Stimulated activated naive CD8-positive, alpha-beta T cell treated with anti-CD3 and anti-CD28 coated beads, Interleukin-15, amount 100 ng/mL, for 72 hours (primary cell): ENCODE measurements around the gene DSE.
A peak's percentile ranks its signal among the peaks of the same experiment; 100 is the strongest.

Source experiments
- ATAC-seq: fragments of 150-1000 bp; cut with Tn5 transposase; 2 replicates; pipeline ENCODE4 v1.10.0; 2021; ENCODE audit warnings: mild to moderate bottlenecking, moderate library complexity
- DNase-seq, 2 donors: peaks; one replicate each; pipeline ENCODE4 v3.0.0; 2021 to 2022
- H3K27ac Mint-ChIP-seq, 2 donors: one replicate each; pipeline ENCODE4 v1.8.0; 2022; ENCODE audit warnings: mild to moderate bottlenecking in 2 of 2, mixed read lengths in 2 of 2, moderate library complexity in 2 of 2
- H3K27me3 Mint-ChIP-seq: one replicate; pipeline ENCODE4 v1.8.0; 2022; ENCODE audit warnings: mixed read lengths
- H3K4me1 Mint-ChIP-seq: one replicate; pipeline ENCODE4 v1.8.0; 2022; ENCODE audit warnings: mild to moderate bottlenecking, mixed read lengths
- H3K4me3 Mint-ChIP-seq, 2 donors: one replicate each; pipeline ENCODE4 v1.8.0; 2022; ENCODE audit warnings: mild to moderate bottlenecking in 2 of 2, mixed read lengths in 2 of 2, moderate library complexity in 1 of 2
- H3K9me3 Mint-ChIP-seq, 2 donors: one replicate each; pipeline ENCODE4 v1.8.0; 2022; ENCODE audit warnings: mixed read lengths in 2 of 2

Gene DSE

DNA sequence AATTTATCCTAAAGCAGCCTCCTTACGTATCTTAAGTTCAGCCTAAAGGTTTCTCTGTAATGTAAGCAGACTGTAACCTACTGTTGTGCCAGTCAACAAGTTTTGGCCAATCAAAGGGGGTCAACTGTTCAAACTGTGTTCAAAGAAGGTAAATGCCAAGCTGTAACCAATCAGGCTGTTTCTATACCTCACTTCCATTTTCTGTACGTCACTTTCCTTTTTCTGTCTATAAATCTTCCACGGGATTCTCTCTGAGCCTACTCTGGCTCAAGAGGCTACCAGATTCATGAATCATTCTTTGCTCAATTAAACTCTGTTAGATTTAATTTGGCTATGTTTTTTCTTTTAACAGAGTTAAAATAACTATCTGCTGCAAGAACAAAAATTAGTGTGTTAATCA is 85.4 kb downstream of the DSE start:
- ATAC-seq = no peak
- Mint-ChIP-seq H3K9me3 (no peaks in the 10 kb centered on the region), H3K4me1 (peaks cover 18% of the 10 kb centered on the region), H3K27me3 (peaks cover 26% of the 10 kb centered on the region), H3K4me3 (no peak overlapping the region), H3K27ac (no peak overlapping the region)
- no peak for DNase-seq

DNA sequence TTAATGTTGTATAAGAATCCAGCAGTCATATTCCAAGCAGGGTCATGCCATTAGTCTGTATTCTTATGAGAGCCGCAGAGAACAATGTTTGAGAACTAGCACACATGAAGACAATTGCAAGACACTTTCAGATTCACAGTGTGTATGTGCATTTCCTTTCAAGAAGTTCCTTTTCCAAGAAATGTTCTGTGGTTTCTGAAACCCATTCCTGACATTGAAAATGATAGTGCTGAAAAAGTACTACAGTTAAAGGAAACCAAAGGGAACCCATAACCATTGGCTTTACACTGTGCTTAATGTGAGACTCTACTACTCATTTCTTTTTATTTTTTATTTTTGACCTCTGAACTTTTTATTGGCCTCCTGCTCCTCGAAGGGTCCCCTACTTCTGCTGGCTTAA is 86.2 kb downstream of the DSE start:
- Mint-ChIP-seq H3K4me1 (peaks cover 19% of the 10 kb centered on the region), H3K9me3 (no peaks in the 10 kb centered on the region), H3K27me3 (peaks cover 32% of the 10 kb centered on the region), H3K27ac (no peak overlapping the region), H3K4me3 (no peak overlapping the region)
- ATAC-seq (no peak), DNase-seq (no peak)

DNA sequence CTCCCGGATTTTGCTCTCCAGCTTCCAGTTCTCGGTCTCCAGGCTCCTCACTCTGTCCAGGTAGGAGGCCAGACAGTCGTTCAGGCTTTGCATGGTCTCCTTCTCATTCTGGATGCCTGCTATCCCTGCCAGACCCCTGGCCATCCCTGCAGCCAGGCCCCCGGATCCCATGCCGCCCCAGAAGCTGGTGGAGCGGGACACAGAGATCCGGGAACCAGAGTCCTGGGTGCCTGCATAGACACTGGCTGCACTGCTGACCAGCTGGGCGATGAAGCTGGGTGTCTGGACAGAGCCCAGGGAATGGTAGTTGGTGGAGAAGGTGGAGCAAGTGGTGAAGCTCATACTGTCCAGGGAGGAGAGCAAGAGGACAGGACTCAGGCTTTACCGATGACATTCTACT is 87.5 kb downstream of the DSE start:
- H3K27me3 Mint-ChIP-seq = peaks cover 29% of the 10 kb centered on the region
- H3K9me3 Mint-ChIP-seq = no peaks in the 10 kb centered on the region
- ATAC-seq (no peak), DNase-seq (no peak)
- H3K27ac Mint-ChIP-seq = no peak overlapping the region
- H3K4me1 Mint-ChIP-seq = peaks cover 19% of the 10 kb centered on the region
- H3K4me3 Mint-ChIP-seq = no peak overlapping the region

DNA sequence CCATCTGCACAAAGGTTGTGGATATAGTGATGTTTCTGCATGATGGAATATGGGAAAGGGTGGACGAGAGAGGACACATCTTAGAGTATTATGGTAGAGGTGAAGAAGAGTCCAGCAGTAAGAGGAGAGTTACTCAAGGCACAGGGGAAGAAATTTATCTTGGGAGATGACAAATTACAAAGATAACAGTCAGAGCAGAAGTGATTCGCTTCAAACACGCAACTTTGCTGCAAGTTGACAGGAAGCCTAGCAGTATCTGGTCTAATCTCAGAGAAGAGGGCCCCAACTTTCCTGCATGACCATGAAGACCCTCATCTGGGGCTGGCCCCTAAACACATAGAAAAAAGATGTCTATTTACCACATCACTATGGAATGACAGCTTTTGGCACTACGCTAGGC is 89.2 kb downstream of the DSE start:
- H3K9me3 Mint-ChIP-seq = no peaks in the 10 kb centered on the region
- H3K4me3 Mint-ChIP-seq = no peak overlapping the region
- H3K4me1 Mint-ChIP-seq = peaks cover 19% of the 10 kb centered on the region
- peaks cover 31% of the 10 kb centered on the region for H3K27me3 Mint-ChIP-seq
- ATAC-seq (no peak), DNase-seq (no peak)
- no peak overlapping the region for H3K27ac Mint-ChIP-seq

DNA sequence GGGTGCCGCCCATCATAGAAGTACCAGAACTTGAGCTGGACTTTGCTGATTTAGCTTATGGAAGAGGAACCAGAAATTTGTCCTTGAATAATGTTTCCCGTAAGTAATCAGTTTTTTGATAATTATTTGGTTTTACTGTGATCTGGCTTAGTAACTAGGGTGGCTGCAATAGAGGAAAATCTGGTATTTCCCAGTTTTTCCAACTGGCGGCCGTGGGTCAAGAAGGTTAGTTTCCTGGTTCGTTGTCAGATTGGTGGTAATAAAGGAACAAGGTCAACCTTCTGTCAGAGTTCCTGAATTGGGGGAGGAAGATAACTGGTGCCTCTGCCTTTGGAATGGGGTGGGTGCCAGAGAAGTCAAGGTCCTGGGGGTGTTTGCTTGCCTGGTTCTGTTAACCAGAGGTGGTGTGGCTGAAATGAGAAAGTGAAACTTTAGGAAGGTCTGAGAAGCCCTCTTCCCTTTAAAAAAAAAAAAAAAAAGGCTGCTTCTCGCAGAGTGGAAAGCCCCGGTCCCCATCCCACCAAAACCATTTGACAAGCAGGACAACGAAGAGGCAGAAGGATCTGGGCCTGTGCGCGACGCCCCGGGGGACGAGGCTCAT is 90.7 kb downstream of the DSE start, which contains the start of gene CALHM6:
CALHM6 (plus strand) TSS at position 45 of the 601 bp plus-strand sequence; CDS start at position 600, 555 bp downstream.
- Mint-ChIP-seq H3K27me3 (peaks cover 31% of the 10 kb centered on the region), H3K9me3 (no peaks in the 10 kb centered on the region), H3K4me1 (peaks cover 19% of the 10 kb centered on the region), H3K27ac (peak within 1 kb of the TSS; percentile 64 to 84), H3K4me3 (peak within 1 kb of the TSS; percentile 76 to 78)
- ATAC-seq (peak; percentile 2), DNase-seq (no peak)

DNA sequence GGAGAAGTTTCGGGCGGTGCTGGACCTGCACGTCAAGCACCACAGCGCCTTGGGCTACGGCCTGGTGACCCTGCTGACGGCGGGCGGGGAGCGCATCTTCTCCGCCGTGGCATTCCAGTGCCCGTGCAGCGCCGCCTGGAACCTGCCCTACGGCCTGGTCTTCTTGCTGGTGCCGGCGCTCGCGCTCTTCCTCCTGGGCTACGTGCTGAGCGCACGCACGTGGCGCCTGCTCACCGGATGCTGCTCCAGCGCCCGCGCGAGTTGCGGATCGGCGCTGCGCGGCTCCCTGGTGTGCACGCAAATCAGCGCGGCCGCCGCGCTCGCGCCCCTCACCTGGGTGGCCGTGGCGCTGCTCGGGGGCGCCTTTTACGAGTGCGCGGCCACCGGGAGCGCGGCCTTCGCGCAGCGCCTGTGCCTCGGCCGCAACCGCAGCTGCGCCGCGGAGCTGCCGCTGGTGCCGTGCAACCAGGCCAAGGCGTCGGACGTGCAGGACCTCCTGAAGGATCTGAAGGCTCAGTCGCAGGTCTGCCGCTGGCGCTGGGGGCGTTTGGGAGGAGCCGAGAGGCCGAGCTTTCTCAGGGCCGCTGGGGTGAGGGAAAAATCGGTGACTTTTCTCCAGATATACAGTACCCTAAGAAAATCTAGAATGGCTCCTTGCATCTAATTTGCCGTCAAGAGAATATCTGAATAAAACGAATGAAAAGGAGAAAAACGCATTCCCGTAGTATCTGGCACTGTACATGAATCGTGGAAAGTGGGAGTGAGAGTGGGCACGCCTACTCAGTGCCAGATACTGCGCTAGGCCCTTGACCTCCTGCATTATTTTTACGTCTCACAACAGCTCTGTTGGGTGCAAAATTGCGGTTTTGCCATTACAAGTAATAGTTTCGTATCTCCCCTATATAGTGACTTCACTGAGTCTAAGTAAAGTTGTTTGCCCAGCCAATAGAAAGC is 91.5 kb downstream of the DSE start:
- H3K4me1 Mint-ChIP-seq = peaks cover 14% of the 10 kb centered on the region
- peak; percentile 66 to 69 for DNase-seq
- peak overlapping the region; percentile 76 to 78 for H3K4me3 Mint-ChIP-seq
- peaks cover 31% of the 10 kb centered on the region for H3K27me3 Mint-ChIP-seq
- ATAC-seq = peak; percentile 96
- peak overlapping the region in 1 of 2 donors; percentile 64 for H3K27ac Mint-ChIP-seq
- no peaks in the 10 kb centered on the region for H3K9me3 Mint-ChIP-seq

DNA sequence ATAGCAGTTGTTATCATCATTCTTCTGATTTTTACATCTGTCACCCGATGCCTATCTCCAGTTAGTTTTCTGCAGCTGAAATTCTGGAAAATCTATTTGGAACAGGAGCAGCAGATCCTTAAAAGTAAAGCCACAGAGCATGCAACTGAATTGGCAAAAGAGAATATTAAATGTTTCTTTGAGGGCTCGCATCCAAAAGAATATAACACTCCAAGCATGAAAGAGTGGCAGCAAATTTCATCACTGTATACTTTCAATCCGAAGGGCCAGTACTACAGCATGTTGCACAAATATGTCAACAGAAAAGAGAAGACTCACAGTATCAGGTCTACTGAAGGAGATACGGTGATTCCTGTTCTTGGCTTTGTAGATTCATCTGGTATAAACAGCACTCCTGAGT is 92.6 kb downstream of the DSE start:
- Mint-ChIP-seq H3K4me1 (peaks cover 12% of the 10 kb centered on the region), H3K27me3 (peaks cover 31% of the 10 kb centered on the region), H3K27ac (no peak overlapping the region), H3K9me3 (no peaks in the 10 kb centered on the region), H3K4me3 (no peak overlapping the region)
- DNase-seq = no peak
- no peak for ATAC-seq

DNA sequence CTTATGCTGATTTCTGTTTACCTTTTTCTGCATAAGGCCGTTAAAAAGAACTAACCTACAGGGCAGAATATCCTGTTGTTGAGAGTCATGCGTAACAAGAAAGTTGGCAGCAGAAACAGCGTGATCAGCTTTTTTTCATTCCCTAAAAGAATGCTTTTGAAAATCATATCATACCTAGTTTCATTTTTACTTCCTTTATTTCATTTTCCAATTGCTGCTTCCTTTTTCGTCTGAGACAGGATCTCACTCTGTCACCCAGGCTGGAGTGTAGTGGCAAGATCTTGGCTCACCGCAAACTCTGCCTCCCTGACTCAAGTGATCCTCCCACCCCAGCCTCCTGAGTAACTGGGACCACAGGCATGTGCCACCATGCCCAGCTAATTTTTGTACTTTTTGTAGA is 94.5 kb downstream of the DSE start:
- no peak overlapping the region for H3K27ac Mint-ChIP-seq
- H3K27me3 Mint-ChIP-seq = peaks cover 19% of the 10 kb centered on the region
- H3K4me1 Mint-ChIP-seq = peaks cover 12% of the 10 kb centered on the region
- H3K9me3 Mint-ChIP-seq = no peaks in the 10 kb centered on the region
- H3K4me3 Mint-ChIP-seq = no peak overlapping the region
- ATAC-seq (no peak), DNase-seq (no peak)

DNA sequence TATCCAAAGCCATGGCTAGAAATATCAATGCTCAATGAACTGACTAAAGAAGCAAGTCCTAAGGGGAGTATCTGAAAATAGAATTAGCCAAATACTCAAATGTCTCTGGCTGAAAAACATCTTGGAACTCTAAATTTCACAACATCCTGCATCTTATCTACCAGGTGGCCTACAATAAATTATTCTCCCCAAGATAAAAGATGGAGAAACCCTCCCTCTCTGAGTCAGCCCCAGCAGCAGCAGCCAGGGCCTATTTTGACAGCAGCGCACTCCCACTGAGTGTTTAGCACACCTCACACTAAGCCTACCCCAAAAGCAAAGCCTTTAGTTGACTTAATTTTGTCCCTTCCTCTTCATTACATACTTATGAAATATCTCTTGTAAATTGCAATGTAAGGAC is 96.3 kb downstream of the DSE start:
- peaks cover 7% of the 10 kb centered on the region for H3K27me3 Mint-ChIP-seq
- no peak for DNase-seq
- no peak overlapping the region for H3K27ac Mint-ChIP-seq
- no peak for ATAC-seq
- no peaks in the 10 kb centered on the region for H3K9me3 Mint-ChIP-seq
- no peak overlapping the region for H3K4me3 Mint-ChIP-seq
- H3K4me1 Mint-ChIP-seq = no peaks in the 10 kb centered on the region

DNA sequence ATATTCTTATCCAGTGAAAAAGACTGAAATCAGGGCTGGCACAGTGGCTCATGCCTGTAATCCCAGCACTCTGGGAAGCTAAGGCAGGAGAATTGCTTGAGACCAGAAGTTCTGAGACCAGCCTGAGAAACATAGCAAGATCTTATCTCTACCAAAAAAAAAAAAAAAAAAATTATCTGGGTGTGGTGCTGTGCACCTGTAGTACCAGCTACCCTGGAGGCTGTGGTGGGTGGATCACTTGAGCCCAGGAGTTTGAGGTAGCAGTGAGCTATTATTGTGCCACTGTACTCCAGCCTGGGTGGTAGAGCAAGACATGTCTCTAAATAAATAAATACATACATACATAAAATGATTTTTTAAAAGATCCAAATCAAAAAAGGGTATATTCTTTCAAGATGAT is 96.8 kb downstream of the DSE start:
- Mint-ChIP-seq H3K27ac (no peak overlapping the region), H3K4me1 (no peaks in the 10 kb centered on the region), H3K27me3 (peaks cover 7% of the 10 kb centered on the region), H3K4me3 (no peak overlapping the region), H3K9me3 (no peaks in the 10 kb centered on the region)
- DNase-seq (no peak), ATAC-seq (no peak)

DNA sequence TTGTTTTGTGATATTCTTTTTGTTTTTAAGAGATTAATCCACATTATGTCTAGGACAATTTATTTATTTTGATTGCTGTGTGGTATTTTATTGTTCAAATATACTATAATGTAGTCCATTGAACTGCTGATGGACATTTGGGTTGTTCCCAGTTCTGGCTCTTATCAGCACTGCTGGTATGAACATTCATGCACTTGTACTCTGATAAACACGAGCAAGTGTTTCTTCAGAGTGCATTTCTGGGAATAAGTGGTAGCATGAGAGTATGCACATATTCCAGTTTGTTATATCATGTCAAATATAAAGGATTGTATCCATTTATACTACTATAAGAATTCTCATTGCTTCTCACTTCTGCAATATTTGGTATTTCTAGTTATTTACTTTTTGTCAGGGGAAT is 97.5 kb downstream of the DSE start:
- Mint-ChIP-seq H3K4me1 (no peaks in the 10 kb centered on the region), H3K27me3 (peaks cover 7% of the 10 kb centered on the region), H3K27ac (no peak overlapping the region), H3K9me3 (no peaks in the 10 kb centered on the region), H3K4me3 (no peak overlapping the region)
- DNase-seq = no peak
- no peak for ATAC-seq

DNA sequence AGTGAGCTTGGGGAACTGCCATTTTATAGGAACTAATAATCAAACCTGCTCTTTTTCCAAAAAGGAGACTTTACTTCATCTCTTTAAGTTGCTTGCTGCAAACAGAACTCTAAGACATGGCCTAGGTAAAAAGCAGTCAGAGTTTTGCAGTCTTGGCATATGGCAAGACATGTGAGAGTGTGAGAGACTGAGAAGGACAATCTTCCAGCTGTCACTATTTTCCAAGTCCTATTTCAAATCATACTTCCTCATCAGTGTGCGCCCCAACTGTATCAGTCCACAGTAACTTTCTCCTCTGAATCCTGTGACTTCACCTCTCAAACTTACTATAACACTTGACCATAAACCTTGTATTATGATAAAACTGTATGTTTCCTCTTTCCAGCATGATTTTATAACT is 100.8 kb downstream of the DSE start:
- Mint-ChIP-seq H3K4me1 (peaks cover 23% of the 10 kb centered on the region), H3K27ac (no peak overlapping the region), H3K9me3 (no peaks in the 10 kb centered on the region), H3K27me3 (no peaks in the 10 kb centered on the region), H3K4me3 (no peak overlapping the region)
- DNase-seq (no peak), ATAC-seq (no peak)

DNA sequence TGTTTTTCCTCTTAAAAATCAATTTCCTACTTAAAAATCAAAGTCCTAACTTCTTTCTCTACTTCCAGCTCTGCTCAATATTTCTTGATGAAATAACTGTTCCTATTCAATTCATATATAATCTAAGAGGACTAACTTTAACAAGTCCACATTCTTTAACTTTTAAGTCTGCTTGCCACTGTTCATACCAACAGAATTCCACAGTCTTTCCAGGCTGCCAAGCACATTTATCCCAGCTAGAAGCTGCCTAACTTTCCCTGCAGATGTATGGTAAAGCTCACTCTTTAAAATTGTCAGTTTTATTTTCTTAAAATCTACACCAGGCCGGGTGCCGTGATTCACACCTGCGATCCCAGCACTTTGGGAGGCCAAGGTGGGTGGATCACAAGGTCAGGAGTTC is 102.0 kb downstream of the DSE start:
- DNase-seq (no peak), ATAC-seq (no peak)
- H3K27me3 Mint-ChIP-seq = no peaks in the 10 kb centered on the region
- H3K9me3 Mint-ChIP-seq = no peaks in the 10 kb centered on the region
- H3K4me3 Mint-ChIP-seq = no peak overlapping the region
- H3K4me1 Mint-ChIP-seq = peaks cover 23% of the 10 kb centered on the region
- H3K27ac Mint-ChIP-seq = peak overlapping the region in 1 of 2 donors; percentile 42

DNA sequence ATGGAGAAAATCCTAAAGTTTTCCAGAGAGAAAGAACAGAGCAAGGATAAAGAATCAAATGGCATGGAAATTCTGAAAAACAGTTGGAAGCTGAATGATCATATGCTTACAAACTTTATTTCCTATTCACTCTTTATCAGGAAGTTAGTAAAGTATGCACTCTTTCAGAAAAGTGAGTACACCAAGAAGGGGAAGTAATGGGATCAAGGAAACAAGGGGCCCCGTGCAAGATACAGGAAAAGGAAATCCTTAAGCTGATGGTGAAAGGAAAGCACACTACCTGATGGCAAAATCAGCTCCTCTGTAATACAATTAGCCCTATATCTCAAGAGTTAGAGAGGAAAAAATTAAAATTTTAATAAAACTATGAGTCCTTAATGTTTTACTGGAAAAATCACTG is 104.4 kb downstream of the DSE start:
- DNase-seq = no peak
- H3K9me3 Mint-ChIP-seq = no peaks in the 10 kb centered on the region
- no peaks in the 10 kb centered on the region for H3K27me3 Mint-ChIP-seq
- H3K4me3 Mint-ChIP-seq = peak overlapping the region in 1 of 2 donors; percentile 46
- H3K27ac Mint-ChIP-seq = no peak overlapping the region
- peaks cover 23% of the 10 kb centered on the region for H3K4me1 Mint-ChIP-seq
- no peak for ATAC-seq

DNA sequence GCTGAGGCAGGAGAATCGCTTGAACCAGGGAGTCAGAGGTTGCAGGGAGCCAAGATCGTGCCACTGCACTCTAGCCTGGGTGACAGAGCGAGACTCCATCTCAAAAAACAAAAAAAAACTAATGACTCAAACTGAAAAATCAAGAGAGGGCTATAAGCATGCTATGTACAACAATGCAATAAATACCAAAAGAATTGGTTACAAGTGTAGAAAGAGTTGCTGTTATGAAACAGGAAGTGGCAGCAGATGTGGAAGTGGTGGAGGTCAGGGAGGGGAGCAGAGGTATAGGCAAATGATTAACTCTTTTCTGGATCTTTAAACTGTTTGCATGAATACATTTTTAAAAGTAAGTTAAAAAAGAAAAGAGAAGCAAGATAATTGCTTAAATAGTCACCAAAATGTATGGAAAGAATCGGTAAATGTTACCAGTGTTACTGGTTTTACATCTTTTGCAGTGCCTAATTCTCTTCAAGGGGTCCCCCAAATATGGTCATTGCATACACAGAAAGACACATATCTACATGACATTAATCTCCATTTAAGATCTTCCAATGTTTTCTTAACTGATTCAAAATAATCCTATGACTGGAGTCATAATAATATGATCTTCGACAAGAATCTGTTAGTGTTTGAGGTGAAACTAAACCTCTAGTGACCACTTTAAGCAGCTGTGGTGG is 105.4 kb downstream of the DSE start:
- H3K4me1 Mint-ChIP-seq = peaks cover 23% of the 10 kb centered on the region
- H3K9me3 Mint-ChIP-seq = no peaks in the 10 kb centered on the region
- DNase-seq (peak; percentile 15 to 58), ATAC-seq (peak; percentile 99)
- H3K27me3 Mint-ChIP-seq = no peaks in the 10 kb centered on the region
- peak overlapping the region; percentile 29 to 46 for H3K4me3 Mint-ChIP-seq
- H3K27ac Mint-ChIP-seq = no peak overlapping the region

DNA sequence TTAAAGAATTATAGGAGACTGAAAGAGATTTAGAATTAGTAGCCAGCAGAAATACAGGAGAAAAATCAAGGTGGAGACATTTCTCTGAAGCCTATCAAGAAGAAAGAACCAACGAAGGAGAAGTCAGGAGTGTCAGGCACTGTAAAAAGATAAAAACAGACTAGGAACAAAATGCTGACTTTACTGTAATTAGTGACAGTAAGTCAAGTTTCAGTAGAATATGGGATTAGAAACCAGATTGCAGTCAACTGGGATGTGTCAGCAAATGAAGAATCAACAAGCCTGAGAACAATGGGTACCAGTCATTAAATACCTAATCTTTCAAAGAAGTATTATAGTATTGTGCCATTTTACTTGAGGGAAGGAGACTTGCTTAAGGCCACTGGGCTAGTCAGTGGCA is 112.0 kb downstream of the DSE start:
- ATAC-seq (no peak), DNase-seq (no peak)
- H3K4me1 Mint-ChIP-seq = no peaks in the 10 kb centered on the region
- H3K9me3 Mint-ChIP-seq = no peaks in the 10 kb centered on the region
- H3K27me3 Mint-ChIP-seq = peaks cover 24% of the 10 kb centered on the region
- H3K4me3 Mint-ChIP-seq = no peak overlapping the region
- H3K27ac Mint-ChIP-seq = no peak overlapping the region
